GM19043 (cell line): Measurements from ENCODE around the gene KIAA1549.
"Not testable (repeated sequence)": the region's sequence is repeated elsewhere in the genome, so short reads cannot be mapped to it uniquely, and the experiment has no call there.

Experiments
- ATAC-seq: cut with Tn5 transposase; IDR thresholded peaks from one replicate; pipeline ENCODE4 v1.9.1; 2021; ENCODE audit warnings: low read depth; ENCODE audit not compliant: unreplicated experiment

Gene KIAA1549

GRCh38 chr7:138825049-138825721 lies 156.0 kb downstream of the KIAA1549 start:
- no peak for ATAC-seq

- no peak for ATAC-seq
Measured at GRCh38 chr7:138822867-138823535, 158.2 kb downstream of the KIAA1549 start.

- ATAC-seq = no peak
Measured at GRCh38 chr7:138821912-138822311, 159.3 kb downstream of the KIAA1549 start.

GRCh38 chr7:138819625-138820024 lies 161.6 kb downstream of the KIAA1549 start:
- ATAC-seq = no peak

GRCh38 chr7:138816650-138817049 lies 164.5 kb downstream of the KIAA1549 start:
- ATAC-seq = no peak

- no peak for ATAC-seq
Measured at GRCh38 chr7:138814816-138815332, 166.3 kb downstream of the KIAA1549 start.

GRCh38 chr7:138813945-138814344 lies 167.2 kb downstream of the KIAA1549 start:
- ATAC-seq = no peak

GRCh38 chr7:138811327-138811726 lies 169.9 kb downstream of the KIAA1549 start:
- ATAC-seq = not testable (repeated sequence)

GRCh38 chr7:138809346-138809745 lies 171.8 kb downstream of the KIAA1549 start:
- no peak for ATAC-seq

- ATAC-seq = no peak
Measured at GRCh38 chr7:138804618-138805017, 176.6 kb downstream of the KIAA1549 start.

- ATAC-seq = no peak
Measured at GRCh38 chr7:138802706-138803105, 178.5 kb downstream of the KIAA1549 start.

GRCh38 chr7:138801256-138801655 lies 179.9 kb downstream of the KIAA1549 start:
- ATAC-seq = no peak

- ATAC-seq = no peak
Measured at GRCh38 chr7:138799336-138800000, 181.7 kb downstream of the KIAA1549 start.

GRCh38 chr7:138798836-138799235 lies 182.4 kb downstream of the KIAA1549 start:
- ATAC-seq = no peak

- no peak for ATAC-seq
Measured at GRCh38 chr7:138797715-138798320, 183.4 kb downstream of the KIAA1549 start, which contains the start of the genes ATP6V0A4 and TMEM213. Gene ATP6V0A4, minus strand, starts transcription at chr7:138798196. Its CDS starts 26,949 bp downstream, at chr7:138771247. Gene TMEM213, plus strand, starts transcription at chr7:138797994. Its CDS starts 111 bp downstream, at chr7:138798105.

- ATAC-seq = not testable (repeated sequence)
Measured at GRCh38 chr7:138797046-138797445, 184.1 kb downstream of the KIAA1549 start.

GRCh38 chr7:138796038-138796615 lies 185.1 kb downstream of the KIAA1549 start:
- ATAC-seq = no peak

- no peak for ATAC-seq
Measured at GRCh38 chr7:138785587-138786437, 195.4 kb downstream of the KIAA1549 start.

- ATAC-seq = no peak
Measured at GRCh38 chr7:138784692-138785091, 196.5 kb downstream of the KIAA1549 start.
